ENCODE measurements around the gene GNAS.

- TF ChIP-seq CTCF (IDR thresholded peaks at IDR 0.05) (no peak), POLR2A (IDR thresholded peaks at IDR 0.05) (no peak)
Observed at GRCh38 chr20:58953050-58953449, 100.5 kb downstream of the GNAS start.
